ENCODE measurements around the gene GFY. TPM values are rescaled to one million over a fixed set of nuclear protein-coding genes. Genes with fewer than 3 reads are reported as not detected.

Gene GFY
- total and polyA plus RNA-seq, 2 experiments from 2014 or later: 1.2 TPM; not detected in 1

DNA sequence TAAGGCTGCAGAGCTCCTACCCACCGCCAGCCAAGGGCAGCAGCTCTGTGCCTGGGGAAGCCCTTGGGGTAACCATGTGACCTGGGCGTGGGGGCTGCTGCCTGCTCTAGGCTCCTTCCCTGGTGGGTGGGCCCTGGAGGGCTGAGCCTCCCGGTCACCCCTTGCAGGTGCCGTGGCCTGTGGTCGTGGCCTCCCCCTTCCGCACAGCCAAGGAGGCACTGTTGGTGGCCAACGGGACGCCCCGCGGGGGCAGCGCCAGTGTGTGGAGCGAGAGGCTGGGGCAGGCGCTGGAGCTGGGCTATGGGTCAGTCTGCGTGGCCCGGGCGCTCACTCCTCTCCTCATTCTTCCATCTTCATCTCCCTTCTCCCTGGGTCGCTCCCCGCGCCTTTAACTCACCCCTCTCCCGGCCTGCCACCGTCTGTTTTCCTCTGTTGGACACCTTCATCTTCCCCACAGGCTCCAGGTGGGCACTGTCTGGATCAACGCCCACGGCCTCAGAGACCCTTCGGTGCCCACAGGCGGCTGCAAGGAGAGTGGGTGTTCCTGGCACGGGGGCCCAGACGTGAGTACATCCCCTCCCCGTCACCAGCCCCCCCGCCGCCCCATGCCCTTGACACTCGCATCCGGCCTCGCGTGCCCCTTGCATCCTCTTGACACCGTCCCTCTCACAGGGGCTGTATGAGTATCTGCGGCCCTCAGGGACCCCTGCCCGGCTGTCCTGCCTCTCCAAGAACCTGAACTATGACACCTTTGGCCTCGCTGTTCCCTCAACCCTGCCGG lies 39.0 kb downstream of the GFY start (continued):
- TF ChIP-seq, protein P1, sequence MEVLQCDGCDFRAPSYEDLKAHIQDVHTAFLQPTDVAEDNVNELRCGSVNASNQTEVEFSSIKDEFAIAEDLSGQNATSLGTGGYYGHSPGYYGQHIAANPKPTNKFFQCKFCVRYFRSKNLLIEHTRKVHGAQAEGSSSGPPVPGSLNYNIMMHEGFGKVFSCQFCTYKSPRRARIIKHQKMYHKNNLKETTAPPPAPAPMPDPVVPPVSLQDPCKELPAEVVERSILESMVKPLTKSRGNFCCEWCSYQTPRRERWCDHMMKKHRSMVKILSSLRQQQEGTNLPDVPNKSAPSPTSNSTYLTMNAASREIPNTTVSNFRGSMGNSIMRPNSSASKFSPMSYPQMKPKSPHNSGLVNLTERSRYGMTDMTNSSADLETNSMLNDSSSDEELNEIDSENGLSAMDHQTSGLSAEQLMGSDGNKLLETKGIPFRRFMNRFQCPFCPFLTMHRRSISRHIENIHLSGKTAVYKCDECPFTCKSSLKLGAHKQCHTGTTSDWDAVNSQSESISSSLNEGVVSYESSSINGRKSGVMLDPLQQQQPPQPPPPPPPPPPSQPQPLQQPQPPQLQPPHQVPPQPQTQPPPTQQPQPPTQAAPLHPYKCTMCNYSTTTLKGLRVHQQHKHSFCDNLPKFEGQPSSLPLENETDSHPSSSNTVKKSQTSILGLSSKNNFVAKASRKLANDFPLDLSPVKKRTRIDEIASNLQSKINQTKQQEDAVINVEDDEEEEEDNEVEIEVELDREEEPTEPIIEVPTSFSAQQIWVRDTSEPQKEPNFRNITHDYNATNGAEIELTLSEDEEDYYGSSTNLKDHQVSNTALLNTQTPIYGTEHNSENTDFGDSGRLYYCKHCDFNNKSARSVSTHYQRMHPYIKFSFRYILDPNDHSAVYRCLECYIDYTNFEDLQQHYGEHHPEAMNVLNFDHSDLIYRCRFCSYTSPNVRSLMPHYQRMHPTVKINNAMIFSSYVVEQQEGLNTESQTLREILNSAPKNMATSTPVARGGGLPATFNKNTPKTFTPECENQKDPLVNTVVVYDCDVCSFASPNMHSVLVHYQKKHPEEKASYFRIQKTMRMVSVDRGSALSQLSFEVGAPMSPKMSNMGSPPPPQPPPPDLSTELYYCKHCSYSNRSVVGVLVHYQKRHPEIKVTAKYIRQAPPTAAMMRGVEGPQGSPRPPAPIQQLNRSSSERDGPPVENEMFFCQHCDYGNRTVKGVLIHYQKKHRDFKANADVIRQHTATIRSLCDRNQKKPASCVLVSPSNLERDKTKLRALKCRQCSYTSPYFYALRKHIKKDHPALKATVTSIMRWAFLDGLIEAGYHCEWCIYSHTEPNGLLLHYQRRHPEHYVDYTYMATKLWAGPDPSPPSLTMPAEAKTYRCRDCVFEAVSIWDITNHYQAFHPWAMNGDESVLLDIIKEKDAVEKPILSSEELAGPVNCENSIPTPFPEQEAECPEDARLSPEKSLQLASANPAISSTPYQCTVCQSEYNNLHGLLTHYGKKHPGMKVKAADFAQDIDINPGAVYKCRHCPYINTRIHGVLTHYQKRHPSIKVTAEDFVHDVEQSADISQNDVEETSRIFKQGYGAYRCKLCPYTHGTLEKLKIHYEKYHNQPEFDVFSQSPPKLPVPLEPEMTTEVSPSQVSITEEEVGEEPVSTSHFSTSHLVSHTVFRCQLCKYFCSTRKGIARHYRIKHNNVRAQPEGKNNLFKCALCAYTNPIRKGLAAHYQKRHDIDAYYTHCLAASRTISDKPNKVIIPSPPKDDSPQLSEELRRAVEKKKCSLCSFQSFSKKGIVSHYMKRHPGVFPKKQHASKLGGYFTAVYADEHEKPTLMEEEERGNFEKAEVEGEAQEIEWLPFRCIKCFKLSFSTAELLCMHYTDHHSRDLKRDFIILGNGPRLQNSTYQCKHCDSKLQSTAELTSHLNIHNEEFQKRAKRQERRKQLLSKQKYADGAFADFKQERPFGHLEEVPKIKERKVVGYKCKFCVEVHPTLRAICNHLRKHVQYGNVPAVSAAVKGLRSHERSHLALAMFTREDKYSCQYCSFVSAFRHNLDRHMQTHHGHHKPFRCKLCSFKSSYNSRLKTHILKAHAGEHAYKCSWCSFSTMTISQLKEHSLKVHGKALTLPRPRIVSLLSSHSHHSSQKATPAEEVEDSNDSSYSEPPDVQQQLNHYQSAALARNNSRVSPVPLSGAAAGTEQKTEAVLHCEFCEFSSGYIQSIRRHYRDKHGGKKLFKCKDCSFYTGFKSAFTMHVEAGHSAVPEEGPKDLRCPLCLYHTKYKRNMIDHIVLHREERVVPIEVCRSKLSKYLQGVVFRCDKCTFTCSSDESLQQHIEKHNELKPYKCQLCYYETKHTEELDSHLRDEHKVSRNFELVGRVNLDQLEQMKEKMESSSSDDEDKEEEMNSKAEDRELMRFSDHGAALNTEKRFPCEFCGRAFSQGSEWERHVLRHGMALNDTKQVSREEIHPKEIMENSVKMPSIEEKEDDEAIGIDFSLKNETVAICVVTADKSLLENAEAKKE (CRISPR knock-in tag; IDR thresholded peaks at IDR 0.05): no peak
- TF ChIP-seq EZH2phosphoT487 (IDR thresholded peaks at IDR 0.05; ENCODE audit: unreplicated experiment) (no peak), NANOG (IDR thresholded peaks at IDR 0.05; ENCODE audit: borderline replicate concordance) (no peak), EZH2 (IDR thresholded peaks at IDR 0.05; ENCODE audit: low read depth, unreplicated experiment) (no peak), CREB1 (CRISPR knock-in tag; IDR thresholded peaks at IDR 0.05; ENCODE audit: low read depth) (no peak), JUNB (IDR thresholded peaks at IDR 0.05; ENCODE audit: unreplicated experiment) (no peak)

DNA sequence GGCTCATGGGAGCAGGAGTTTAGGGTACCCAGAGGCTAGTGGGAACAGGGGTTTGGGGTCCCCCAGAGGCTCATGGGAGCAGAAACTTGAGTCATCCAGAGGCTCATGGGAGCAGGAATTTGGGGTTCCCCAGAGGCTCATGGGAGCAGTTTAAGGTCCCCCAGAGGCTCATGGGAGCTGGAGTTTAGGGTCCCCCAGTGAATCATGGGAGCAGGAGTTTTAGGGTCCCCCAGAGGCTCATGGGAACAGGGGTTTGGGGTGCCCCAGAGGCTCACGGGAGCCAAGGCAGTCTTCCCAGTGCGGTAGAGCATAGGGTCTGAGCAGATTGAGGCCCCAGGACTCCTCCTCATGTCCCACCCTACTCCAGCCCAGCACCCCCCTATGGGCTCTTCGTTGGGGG lies 40.2 kb downstream of the GFY start:
- Histone ChIP-seq H3F3A (replicated peaks; ENCODE audit: low read depth) (0 out of 2 replicates have a peak, but pooled peaks cover 8% of the 10 kb centered on the region), H2AFZ (no peak overlapping the region), H3K4me1 (ENCODE audit: insufficient read depth) (peaks cover 9% of the 10 kb centered on the region; the same call in 1 of the 2 replicates), H3K36me3 (ENCODE audit: insufficient read depth) (no peaks in the 10 kb centered on the region), H3K9me2 (ENCODE audit: insufficient read depth) (no peaks in the 10 kb centered on the region), H3K27ac (ENCODE audit: low read depth) (no peak overlapping the region), H3K4me2 (no peak overlapping the region), H3K27me3 (ENCODE audit: insufficient read depth) (no peaks in the 10 kb centered on the region), H3K79me2 (replicated peaks; ENCODE audit: insufficient read depth) (no peaks in the 10 kb centered on the region), H4K20me1 (replicated peaks; ENCODE audit: insufficient read depth) (no peaks in the 10 kb centered on the region; the same call in 1 of the 2 replicates), H3K4me3 (no peak overlapping the region)
- Mint-ChIP-seq H3K9me3 (no peaks in the 10 kb centered on the region), H3K4me3 (no peak overlapping the region), H3K27ac (no peak overlapping the region), H3K36me3 (ENCODE audit: low read depth) (peaks cover 27% of the 10 kb centered on the region), H3K27me3 (ENCODE audit: insufficient read depth, low read depth, poor library complexity) (peaks cover 12% of the 10 kb centered on the region), H3K4me1 (peaks cover 6% of the 10 kb centered on the region)
- DNase-seq (ENCODE audit: low spot score) (no peak), ATAC-seq (no peak)
- TF ChIP-seq CREB1 (CRISPR knock-in tag; IDR thresholded peaks at IDR 0.05; ENCODE audit: low read depth): no peak
- no peak for TF ChIP-seq EZH2 (IDR thresholded peaks at IDR 0.05; ENCODE audit: low read depth, unreplicated experiment)
- TF ChIP-seq NANOG (IDR thresholded peaks at IDR 0.05; ENCODE audit: borderline replicate concordance): no peak
- no peak for TF ChIP-seq POLR2AphosphoS5 (IDR thresholded peaks at IDR 0.05; ENCODE audit: low read depth)
- no peak for TF ChIP-seq JUNB (IDR thresholded peaks at IDR 0.05; ENCODE audit: unreplicated experiment)
- no peak for TF ChIP-seq ZNF114 (CRISPR knock-in tag; IDR thresholded peaks at IDR 0.05)
- TF ChIP-seq STAT1 (IDR thresholded peaks at IDR 0.05; ENCODE audit: unreplicated experiment): no peak
- TF ChIP-seq, protein P1 (CRISPR knock-in tag; IDR thresholded peaks at IDR 0.05): no peak
